GM19035 (cell line): ENCODE measurements around the gene WDR36.

ENCODE experiments used
- ATAC-seq: cut with Tn5 transposase; IDR thresholded peaks from one replicate; pipeline ENCODE4 v1.9.1; 2021; ENCODE audit not compliant: unreplicated experiment

WDR36 gene

GRCh38 chr5:111092062-111092853 lies at the start of gene WDR36:
TSS of gene WDR36 (plus strand) at chr5:111092348. CDS start at chr5:111092457, 109 bp downstream.
- ATAC-seq: peak; percentile 97

- no peak for ATAC-seq
Measured at GRCh38 chr5:111043712-111044506, 48.2 kb upstream of the WDR36 start.

- ATAC-seq: no peak
Measured at GRCh38 chr5:111058064-111058463, 34.1 kb upstream of the WDR36 start.

- no peak for ATAC-seq
Measured at GRCh38 chr5:111060169-111060568, 32.0 kb upstream of the WDR36 start.

GRCh38 chr5:111061618-111062017 lies 30.5 kb upstream of the WDR36 start:
- ATAC-seq: no peak

GRCh38 chr5:111063709-111064322 lies 28.3 kb upstream of the WDR36 start:
- peak; percentile 73 for ATAC-seq

GRCh38 chr5:111066261-111066938 lies 25.7 kb upstream of the WDR36 start:
- ATAC-seq: no peak

GRCh38 chr5:111068213-111068612 lies 23.9 kb upstream of the WDR36 start:
- no peak for ATAC-seq

GRCh38 chr5:111069839-111070238 lies 22.3 kb upstream of the WDR36 start:
- ATAC-seq: no peak

GRCh38 chr5:111070272-111071134 lies 21.6 kb upstream of the WDR36 start:
- ATAC-seq: peak; percentile 49

- no peak for ATAC-seq
Measured at GRCh38 chr5:111071413-111071812, 20.7 kb upstream of the WDR36 start, which contains the start of gene TSLP. TSS of gene TSLP (plus strand) at chr5:111071713. CDS start at chr5:111071891, 178 bp downstream.

GRCh38 chr5:111072949-111073682 lies 19.0 kb upstream of the WDR36 start:
- ATAC-seq: peak; percentile 75

GRCh38 chr5:111074244-111074643 lies 17.9 kb upstream of the WDR36 start:
- no peak for ATAC-seq

GRCh38 chr5:111075520-111075919 lies 16.6 kb upstream of the WDR36 start:
- ATAC-seq: no peak

GRCh38 chr5:111076091-111076490 lies 16.1 kb upstream of the WDR36 start:
- no peak for ATAC-seq

GRCh38 chr5:111077678-111078077 lies 14.5 kb upstream of the WDR36 start:
- ATAC-seq: no peak

- ATAC-seq: no peak
Measured at GRCh38 chr5:111079846-111080245, 12.3 kb upstream of the WDR36 start.

- ATAC-seq: no peak
Measured at GRCh38 chr5:111083323-111083722, 8.8 kb upstream of the WDR36 start.

GRCh38 chr5:111095982-111096381 lies 3.8 kb downstream of the WDR36 start:
- no peak for ATAC-seq
